ENCODE measurements around the gene GALNT7. TPM values are rescaled to one million over a fixed set of nuclear protein-coding genes. Genes with fewer than 3 reads are reported as not detected.

The GALNT7 gene
- total RNA-seq, 1 experiment from 2014 or later, result 156 TPM

DNA sequence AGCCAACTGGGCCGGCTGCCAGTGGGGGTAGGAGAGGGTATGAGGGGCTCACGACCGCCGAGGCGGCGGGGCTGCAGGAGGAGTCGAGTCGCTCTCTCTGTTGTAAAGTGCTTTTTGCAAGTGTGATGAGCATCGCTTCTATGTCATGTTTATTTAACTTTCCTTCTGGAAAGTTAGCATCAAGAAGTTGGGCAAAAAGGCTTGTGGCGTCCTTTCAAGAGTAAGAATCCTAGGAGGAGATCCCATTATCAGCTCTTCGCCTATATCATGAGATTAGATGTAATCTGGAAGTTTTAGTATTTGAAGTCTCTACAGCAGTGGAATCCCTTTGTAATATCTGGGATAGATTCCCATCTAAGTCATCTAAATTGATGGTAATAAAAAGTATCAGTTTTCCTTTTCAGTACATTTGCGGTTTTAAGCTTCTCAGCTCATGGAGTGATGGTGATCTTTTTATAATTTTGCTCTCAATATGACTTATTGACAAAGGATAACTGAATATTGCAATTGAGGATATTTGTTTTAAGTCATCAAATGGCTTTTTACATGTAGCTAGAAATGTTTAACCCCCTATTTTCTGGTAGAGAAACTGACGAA lies 1.7 kb downstream of the GALNT7 start:
- Histone ChIP-seq H3K4me1 (ENCODE audit: control insufficient read depth, insufficient read depth, low read length) (peaks cover 51% of the 10 kb centered on the region), H3K27ac (ENCODE audit: low read length) (peak overlapping the region; percentile 98), H3K9me3 (ENCODE audit: control insufficient read depth, insufficient read depth, low read depth, low read length) (no peaks in the 10 kb centered on the region), H3K27me3 (ENCODE audit: control insufficient read depth, insufficient read depth, low read length) (no peaks in the 10 kb centered on the region), H3K4me3 (ENCODE audit: low read depth in 2 of 2, low read length in 2 of 2) (peak overlapping the region; percentile 75 to 78), H3K36me3 (ENCODE audit: control insufficient read depth, insufficient read depth, low read length) (peaks cover 3% of the 10 kb centered on the region; the same call in 1 of the 2 replicates)
- intact Hi-C loops (cut with micrococcal nuclease; ENCODE audit: unreplicated experiment), result loop anchor here (5.0 kb wide), 2 partner anchors 47 to 153 kb away; no protein-coding TSS in a partner anchor
- in situ Hi-C loops (cut with HindIII; ENCODE audit: low pct_unique_long_range_greater_than_20kb, low sequenced_read_pairs), result loop anchor here (25.0 kb wide), 1 partner anchor 92 kb away; no protein-coding TSS in a partner anchor
- CTCF ChIA-PET, result interaction anchor here (0.7 to 0.9 kb wide), 2 partner anchors 131 to 287 kb away, joined by 3 read pairs; no protein-coding TSS in a partner anchor
- POLR2A ChIA-PET, result interaction anchor here (0.6 to 0.7 kb wide), 4 partner anchors 16 to 100 kb away, joined by 3 to 5 read pairs (median 3); no protein-coding TSS in a partner anchor
- TF ChIP-seq SIN3A (IDR thresholded peaks at IDR 0.05; ENCODE audit: borderline replicate concordance, insufficient read depth, low read depth, low read length) (no peak), POLR2AphosphoS5 (IDR thresholded peaks at IDR 0.05; ENCODE audit: low read depth, low read length) (peak; percentile 45; the same call in 1 of the 2 replicates)
- no TSS peak for BruUV-seq (replicated peaks)
- no peak for DNase-seq (ENCODE audit: low read depth, low spot score)
- no peak for ATAC-seq

DNA sequence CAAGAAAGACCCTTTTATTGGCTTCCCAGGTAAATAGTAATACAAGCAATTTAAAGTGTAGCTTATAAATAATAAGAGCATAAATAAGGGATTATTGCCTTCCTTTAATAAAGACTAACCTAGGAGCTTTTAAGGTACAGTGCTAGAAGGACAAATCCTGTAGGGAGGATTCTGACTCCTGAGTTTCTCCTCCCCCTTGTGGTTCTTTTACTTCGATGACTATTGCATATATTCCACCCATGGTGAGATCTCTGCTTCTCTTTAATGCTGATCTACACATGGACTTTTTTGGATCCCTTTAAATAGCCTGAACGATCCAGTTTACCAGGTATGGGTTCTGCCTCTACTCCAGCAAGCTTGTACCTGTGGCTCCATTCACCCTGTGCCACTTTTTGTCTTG lies 2.5 kb downstream of the GALNT7 start:
- TSS peak; percentile 63 for BruUV-seq (replicated peaks)
- DNase-seq (ENCODE audit: low read depth, low spot score) (no peak), ATAC-seq (no peak)
- Histone ChIP-seq H3K36me3 (ENCODE audit: control insufficient read depth, insufficient read depth, low read length) (no peaks in the 10 kb centered on the region; the same call in 1 of the 2 replicates), H3K4me1 (ENCODE audit: control insufficient read depth, insufficient read depth, low read length) (peaks cover 54% of the 10 kb centered on the region), H3K27me3 (ENCODE audit: control insufficient read depth, insufficient read depth, low read length) (no peaks in the 10 kb centered on the region), H3K9me3 (ENCODE audit: control insufficient read depth, insufficient read depth, low read depth, low read length) (no peaks in the 10 kb centered on the region), H3K27ac (ENCODE audit: low read length) (peak overlapping the region; percentile 98), H3K4me3 (ENCODE audit: low read depth in 2 of 2, low read length in 2 of 2) (peak overlapping the region; percentile 75 to 78)
- TF ChIP-seq, protein P1, sequence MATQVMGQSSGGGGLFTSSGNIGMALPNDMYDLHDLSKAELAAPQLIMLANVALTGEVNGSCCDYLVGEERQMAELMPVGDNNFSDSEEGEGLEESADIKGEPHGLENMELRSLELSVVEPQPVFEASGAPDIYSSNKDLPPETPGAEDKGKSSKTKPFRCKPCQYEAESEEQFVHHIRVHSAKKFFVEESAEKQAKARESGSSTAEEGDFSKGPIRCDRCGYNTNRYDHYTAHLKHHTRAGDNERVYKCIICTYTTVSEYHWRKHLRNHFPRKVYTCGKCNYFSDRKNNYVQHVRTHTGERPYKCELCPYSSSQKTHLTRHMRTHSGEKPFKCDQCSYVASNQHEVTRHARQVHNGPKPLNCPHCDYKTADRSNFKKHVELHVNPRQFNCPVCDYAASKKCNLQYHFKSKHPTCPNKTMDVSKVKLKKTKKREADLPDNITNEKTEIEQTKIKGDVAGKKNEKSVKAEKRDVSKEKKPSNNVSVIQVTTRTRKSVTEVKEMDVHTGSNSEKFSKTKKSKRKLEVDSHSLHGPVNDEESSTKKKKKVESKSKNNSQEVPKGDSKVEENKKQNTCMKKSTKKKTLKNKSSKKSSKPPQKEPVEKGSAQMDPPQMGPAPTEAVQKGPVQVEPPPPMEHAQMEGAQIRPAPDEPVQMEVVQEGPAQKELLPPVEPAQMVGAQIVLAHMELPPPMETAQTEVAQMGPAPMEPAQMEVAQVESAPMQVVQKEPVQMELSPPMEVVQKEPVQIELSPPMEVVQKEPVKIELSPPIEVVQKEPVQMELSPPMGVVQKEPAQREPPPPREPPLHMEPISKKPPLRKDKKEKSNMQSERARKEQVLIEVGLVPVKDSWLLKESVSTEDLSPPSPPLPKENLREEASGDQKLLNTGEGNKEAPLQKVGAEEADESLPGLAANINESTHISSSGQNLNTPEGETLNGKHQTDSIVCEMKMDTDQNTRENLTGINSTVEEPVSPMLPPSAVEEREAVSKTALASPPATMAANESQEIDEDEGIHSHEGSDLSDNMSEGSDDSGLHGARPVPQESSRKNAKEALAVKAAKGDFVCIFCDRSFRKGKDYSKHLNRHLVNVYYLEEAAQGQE (IDR thresholded peaks at IDR 0.05; ENCODE audit: insufficient read depth in 1 of 2, low read depth in 2 of 2, low read length in 1 of 2), result no peak
- TF ChIP-seq SIN3A (IDR thresholded peaks at IDR 0.05; ENCODE audit: borderline replicate concordance, insufficient read depth, low read depth, low read length) (no peak), TCF7L2 (IDR thresholded peaks at IDR 0.05; ENCODE audit: low read depth, low read length) (no peak)
- TF ChIP-seq, protein P2, sequence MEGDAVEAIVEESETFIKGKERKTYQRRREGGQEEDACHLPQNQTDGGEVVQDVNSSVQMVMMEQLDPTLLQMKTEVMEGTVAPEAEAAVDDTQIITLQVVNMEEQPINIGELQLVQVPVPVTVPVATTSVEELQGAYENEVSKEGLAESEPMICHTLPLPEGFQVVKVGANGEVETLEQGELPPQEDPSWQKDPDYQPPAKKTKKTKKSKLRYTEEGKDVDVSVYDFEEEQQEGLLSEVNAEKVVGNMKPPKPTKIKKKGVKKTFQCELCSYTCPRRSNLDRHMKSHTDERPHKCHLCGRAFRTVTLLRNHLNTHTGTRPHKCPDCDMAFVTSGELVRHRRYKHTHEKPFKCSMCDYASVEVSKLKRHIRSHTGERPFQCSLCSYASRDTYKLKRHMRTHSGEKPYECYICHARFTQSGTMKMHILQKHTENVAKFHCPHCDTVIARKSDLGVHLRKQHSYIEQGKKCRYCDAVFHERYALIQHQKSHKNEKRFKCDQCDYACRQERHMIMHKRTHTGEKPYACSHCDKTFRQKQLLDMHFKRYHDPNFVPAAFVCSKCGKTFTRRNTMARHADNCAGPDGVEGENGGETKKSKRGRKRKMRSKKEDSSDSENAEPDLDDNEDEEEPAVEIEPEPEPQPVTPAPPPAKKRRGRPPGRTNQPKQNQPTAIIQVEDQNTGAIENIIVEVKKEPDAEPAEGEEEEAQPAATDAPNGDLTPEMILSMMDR (IDR thresholded peaks at IDR 0.05), result peak; percentile 23; the same call in 1 of the 2 replicates
- ChIA-PET CTCF (interaction anchor here (0.9 kb wide), 1 partner anchor 130 kb away, joined by 3 read pairs; no protein-coding TSS in a partner anchor), POLR2A (no interaction called here)
- intact Hi-C loops (cut with micrococcal nuclease; ENCODE audit: unreplicated experiment), result loop anchor here (5.0 kb wide), 2 partner anchors 46 to 154 kb away; no protein-coding TSS in a partner anchor
- in situ Hi-C loops (cut with HindIII; ENCODE audit: low pct_unique_long_range_greater_than_20kb, low sequenced_read_pairs), result loop anchor here (25.0 kb wide), 1 partner anchor 91 kb away; no protein-coding TSS in a partner anchor
